ENCODE results near the gene EFNA1.

- TF ChIP-seq CTCF (conservative IDR thresholded peaks at IDR 0.05 in 1 of 2, IDR thresholded peaks at IDR 0.05 in 1 of 2; ENCODE audit: extremely low read depth in 1 of 2, insufficient read depth in 1 of 2, low read depth in 1 of 2, low read length in 2 of 2) (no peak), EZH2 (IDR thresholded peaks at IDR 0.05; ENCODE audit: borderline replicate concordance, low read length) (no peak)
Measured at GRCh38 chr1:155092641-155093040, 35.0 kb upstream of the EFNA1 start.

Measured in mammary epithelial cell (primary cell).